ENCODE results near the gene TMC2. TPM values are rescaled to one million over a fixed set of nuclear protein-coding genes. Genes with fewer than 3 reads are reported as not detected.
A peak's percentile ranks its signal among the peaks of the same experiment; 100 is the strongest.

TMC2 gene
- total RNA-seq, 1 donor from 2014 or later: not detected

GRCh38 chr20:2578475-2579192, 42.3 kb downstream of the TMC2 start:
- peak overlapping the region; percentile 17 for H3K27ac Mint-ChIP-seq

GRCh38 chr20:2585811-2586210, 49.4 kb downstream of the TMC2 start:
- Histone ChIP-seq H3K4me2 (no peak overlapping the region), H3K4me1 (no peaks in the 10 kb centered on the region), H3K9ac (no peak overlapping the region), H3K27ac (no peak overlapping the region), H3K4me3 (no peak overlapping the region), H3K79me2 (ENCODE audit: low read depth) (no peaks in the 10 kb centered on the region), H3K9me3 (ENCODE audit: low read depth) (no peaks in the 10 kb centered on the region), H2AFZ (replicated peaks) (no peak overlapping the region), H3K27me3 (peaks cover 7% of the 10 kb centered on the region), H3F3A (ENCODE audit: low read depth) (no peaks in the 10 kb centered on the region), H4K20me1 (ENCODE audit: low read depth) (no peaks in the 10 kb centered on the region), H3K36me3 (no peaks in the 10 kb centered on the region)
- Mint-ChIP-seq H3K36me3 (no peaks in the 10 kb centered on the region), H3K9me3 (no peaks in the 10 kb centered on the region), H3K27ac (no peak overlapping the region), H3K4me3 (no peak overlapping the region), H3K4me1 (no peaks in the 10 kb centered on the region), H3K27me3 (ENCODE audit: insufficient read depth, low read depth) (no peaks in the 10 kb centered on the region)
- no peak for DNase-seq (ENCODE audit: low spot score)
- no peak for TF ChIP-seq EZH2 (IDR thresholded peaks at IDR 0.05)
- no peak for TF ChIP-seq EZH2phosphoT487 (IDR thresholded peaks at IDR 0.05)
- TF ChIP-seq CTCF (IDR thresholded peaks at IDR 0.05): no peak

More at GRCh38 chr20:2578475-2579192, 42.3 kb downstream of the TMC2 start:
- Histone ChIP-seq H3K9ac (no peak overlapping the region), H3K27me3 (peaks cover 19% of the 10 kb centered on the region), H3K9me3 (ENCODE audit: low read depth) (no peaks in the 10 kb centered on the region), H4K20me1 (ENCODE audit: low read depth) (no peaks in the 10 kb centered on the region), H3K36me3 (no peaks in the 10 kb centered on the region), H2AFZ (replicated peaks) (no peak overlapping the region), H3K27ac (no peak overlapping the region), H3K4me3 (no peak overlapping the region), H3K4me1 (no peaks in the 10 kb centered on the region), H3K79me2 (ENCODE audit: low read depth) (no peaks in the 10 kb centered on the region), H3F3A (ENCODE audit: low read depth) (no peaks in the 10 kb centered on the region), H3K4me2 (no peak overlapping the region)
- Mint-ChIP-seq H3K4me3 (no peak overlapping the region), H3K4me1 (no peaks in the 10 kb centered on the region), H3K9me3 (no peaks in the 10 kb centered on the region), H3K27me3 (ENCODE audit: insufficient read depth, low read depth) (no peaks in the 10 kb centered on the region), H3K36me3 (no peaks in the 10 kb centered on the region)
- DNase-seq (ENCODE audit: low spot score): no peak
- TF ChIP-seq EZH2 (IDR thresholded peaks at IDR 0.05): no peak

- no peaks in the 10 kb centered on the region for H3K79me2 ChIP-seq (ENCODE audit: low read depth)
- Mint-ChIP-seq H3K36me3 (no peaks in the 10 kb centered on the region), H3K4me3 (no peak overlapping the region), H3K9me3 (no peaks in the 10 kb centered on the region), H3K4me1 (no peaks in the 10 kb centered on the region), H3K27me3 (ENCODE audit: insufficient read depth, low read depth) (peaks cover 6% of the 10 kb centered on the region), H3K27ac (no peak overlapping the region)
- no peaks in the 10 kb centered on the region for H3K36me3 ChIP-seq
- no peak overlapping the region for H3K4me3 ChIP-seq
- H4K20me1 ChIP-seq (ENCODE audit: low read depth): no peaks in the 10 kb centered on the region
- H2AFZ ChIP-seq (replicated peaks): no peak overlapping the region
- H3K4me1 ChIP-seq: no peaks in the 10 kb centered on the region
- DNase-seq (ENCODE audit: low spot score): no peak
- H3K27me3 ChIP-seq: no peaks in the 10 kb centered on the region
- H3F3A ChIP-seq (ENCODE audit: low read depth): no peaks in the 10 kb centered on the region
- no peak overlapping the region for H3K4me2 ChIP-seq
- no peak overlapping the region for H3K9ac ChIP-seq
- no peak overlapping the region for H3K27ac ChIP-seq
- no peak for TF ChIP-seq EZH2 (IDR thresholded peaks at IDR 0.05)
- TF ChIP-seq EZH2phosphoT487 (IDR thresholded peaks at IDR 0.05): no peak
- no peak for TF ChIP-seq CTCF (IDR thresholded peaks at IDR 0.05)
- no peaks in the 10 kb centered on the region for H3K9me3 ChIP-seq (ENCODE audit: low read depth)
These were observed 57.4 kb downstream of the TMC2 start for GRCh38 chr20:2593756-2594155.

- Histone ChIP-seq H3K4me1 (peaks cover 3% of the 10 kb centered on the region), H3K4me3 (no peak overlapping the region), H3F3A (ENCODE audit: low read depth) (no peaks in the 10 kb centered on the region), H3K9ac (no peak overlapping the region), H3K9me3 (ENCODE audit: low read depth) (no peaks in the 10 kb centered on the region), H4K20me1 (ENCODE audit: low read depth) (no peaks in the 10 kb centered on the region), H2AFZ (replicated peaks) (no peak overlapping the region), H3K4me2 (no peak overlapping the region), H3K27me3 (no peaks in the 10 kb centered on the region), H3K36me3 (no peaks in the 10 kb centered on the region), H3K27ac (no peak overlapping the region), H3K79me2 (ENCODE audit: low read depth) (no peaks in the 10 kb centered on the region)
- Mint-ChIP-seq H3K4me3 (no peak overlapping the region), H3K9me3 (no peaks in the 10 kb centered on the region), H3K4me1 (peaks cover 6% of the 10 kb centered on the region), H3K27ac (no peak overlapping the region), H3K36me3 (no peaks in the 10 kb centered on the region), H3K27me3 (ENCODE audit: insufficient read depth, low read depth) (peaks cover 6% of the 10 kb centered on the region)
- TF ChIP-seq CTCF (IDR thresholded peaks at IDR 0.05) (no peak), EZH2 (IDR thresholded peaks at IDR 0.05) (no peak), EZH2phosphoT487 (IDR thresholded peaks at IDR 0.05) (no peak)
- no peak for DNase-seq (ENCODE audit: low spot score)
These were observed 58.7 kb downstream of the TMC2 start for GRCh38 chr20:2595076-2595475.

All from neural progenitor cell (in vitro differentiated cells).